Stimulated activated CD8-positive, alpha-beta memory T cell treated with anti-CD3 and anti-CD28 coated beads, Interleukin-7, amount 100 ng/mL, for 4 hours (primary cell): ENCODE results near the gene ERC2.

Experiments
- DNase-seq, 2 donors: peaks; one replicate each; pipeline ENCODE4 v3.0.0-alpha.2; 2020; ENCODE audit warnings: low read depth in 2 of 2

ERC2 gene

DNA sequence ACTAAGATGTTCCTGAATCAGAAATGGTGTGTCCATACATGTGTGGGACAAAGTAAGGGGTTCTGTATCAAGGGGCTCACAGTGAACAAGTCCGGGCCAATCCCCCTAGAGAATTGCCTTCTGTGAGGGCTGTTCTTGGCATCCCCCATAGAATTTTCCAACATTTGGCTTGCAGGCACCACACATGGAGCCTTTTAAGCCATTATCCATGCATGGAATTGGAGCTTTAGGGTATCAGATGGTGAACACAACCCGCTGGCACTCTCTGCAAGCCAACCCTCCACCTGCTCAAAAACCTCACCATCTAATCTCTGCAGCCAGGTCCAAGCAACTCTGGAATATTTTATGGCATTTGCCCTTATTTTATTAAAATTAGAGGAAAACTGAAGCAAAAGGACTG lies 278.7 kb downstream of the ERC2 start:
- DNase-seq = no peak

DNA sequence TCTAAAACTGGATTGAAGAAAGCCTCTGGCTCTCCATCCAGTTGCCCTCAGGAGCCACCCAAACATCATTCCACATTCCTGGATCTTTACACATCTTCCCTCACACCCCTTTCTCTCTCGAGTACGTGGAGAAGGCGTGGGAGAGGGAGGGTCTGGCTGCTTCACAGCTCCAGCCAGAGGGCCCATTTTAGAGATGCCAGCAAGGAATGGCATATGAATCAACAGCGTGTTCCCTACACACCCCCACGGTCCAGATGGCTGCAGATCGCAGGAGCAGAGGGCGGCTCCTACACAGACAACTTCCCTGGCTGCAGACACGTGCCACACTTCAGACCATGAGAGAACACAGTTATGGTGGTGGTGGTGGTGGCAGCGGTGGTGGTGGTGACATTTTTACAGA lies 280.1 kb downstream of the ERC2 start:
- DNase-seq = no peak

DNA sequence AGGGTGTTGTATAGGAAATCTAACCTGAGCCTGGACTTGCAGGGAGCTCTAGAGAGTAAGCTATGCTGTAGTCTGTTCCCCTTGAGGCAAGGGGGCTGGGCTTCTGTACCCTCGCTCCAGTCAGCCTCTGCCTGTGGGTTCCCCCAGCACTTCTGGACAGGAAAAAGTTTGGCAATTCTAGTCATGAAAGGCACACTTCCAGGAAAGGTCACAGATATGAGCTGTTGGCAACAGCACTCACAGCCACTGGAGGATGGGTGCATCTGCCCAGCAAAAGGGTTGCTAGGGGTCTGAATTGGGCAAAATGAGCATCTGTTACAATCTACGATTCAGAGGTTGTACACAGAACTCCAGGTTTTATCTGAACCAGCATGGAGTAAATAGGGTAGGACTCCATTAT lies 281.2 kb downstream of the ERC2 start:
- no peak for DNase-seq

DNA sequence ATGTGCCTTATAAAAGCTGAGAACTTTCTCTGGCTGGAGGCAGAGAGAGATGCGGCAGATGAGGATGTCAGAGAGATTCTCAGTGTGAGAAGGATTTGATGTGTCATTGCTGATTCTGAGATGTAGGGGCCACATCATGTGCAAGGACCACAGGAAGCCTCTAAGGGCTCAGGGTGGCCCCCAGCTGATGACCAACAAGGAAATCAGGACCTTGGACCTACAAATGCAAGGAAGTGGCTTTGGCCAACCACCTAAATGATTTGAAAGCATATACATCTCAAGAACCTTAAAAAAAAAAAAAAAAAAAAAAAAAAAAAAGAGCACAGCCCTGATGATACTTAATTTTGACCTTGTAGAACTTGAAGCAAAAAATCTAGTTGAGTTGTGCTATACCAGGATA lies 282.4 kb downstream of the ERC2 start:
- DNase-seq = no peak

DNA sequence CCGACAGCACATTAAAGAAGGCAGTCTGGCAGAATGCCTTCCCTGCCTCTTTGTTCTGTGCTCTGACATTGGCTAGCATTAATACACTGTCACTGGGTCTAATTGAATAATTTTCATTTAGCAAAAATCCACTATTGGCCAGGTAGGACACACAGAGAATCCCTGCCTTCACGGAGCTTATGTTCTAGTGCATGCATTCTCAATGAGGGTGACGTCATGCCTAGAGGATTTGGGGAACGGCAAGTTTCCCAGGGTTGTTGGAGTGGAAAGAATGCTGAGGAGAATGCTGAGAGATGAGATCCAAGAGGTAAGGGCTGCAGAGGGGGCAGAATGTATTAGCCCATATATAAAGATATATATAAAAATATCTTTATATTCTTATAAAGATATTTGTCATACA lies 284.7 kb downstream of the ERC2 start:
- no peak for DNase-seq

DNA sequence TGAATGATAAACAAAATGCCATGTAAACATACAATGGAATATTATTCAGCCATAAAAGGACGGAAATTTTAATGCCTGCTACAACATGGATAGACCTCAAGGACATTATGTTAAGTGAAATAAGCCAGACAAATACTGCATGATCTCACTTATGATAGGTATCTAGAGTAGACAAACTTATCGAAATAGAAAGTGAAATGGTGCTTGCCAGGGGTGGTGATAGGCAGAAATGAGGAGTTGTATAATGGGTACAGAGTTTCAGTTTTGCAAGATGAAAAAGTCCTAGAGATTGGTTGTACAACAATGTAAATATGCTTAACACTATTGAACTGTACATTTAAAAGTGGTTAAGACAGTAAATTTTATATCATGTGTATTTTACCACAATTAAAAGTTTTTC lies 287.8 kb downstream of the ERC2 start:
- no peak for DNase-seq

DNA sequence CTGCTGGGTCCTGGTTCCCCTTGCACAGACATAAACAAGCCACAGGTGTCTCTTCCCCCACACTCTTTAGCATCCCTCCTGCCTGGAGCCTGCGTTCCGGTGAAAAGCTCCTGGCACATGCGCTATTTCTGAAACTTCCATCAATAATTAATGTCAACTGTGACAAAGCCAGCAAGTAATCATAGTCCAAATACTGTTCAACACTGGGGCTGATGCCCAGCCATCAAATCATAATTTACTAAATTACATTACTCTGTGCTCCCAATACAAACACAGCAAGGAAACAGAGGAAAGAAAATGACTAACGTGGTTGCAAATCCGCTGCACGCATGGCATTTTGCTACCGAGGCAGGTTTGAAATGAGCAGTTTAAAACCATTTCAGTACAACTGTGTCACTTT lies 294.7 kb downstream of the ERC2 start:
- no peak for DNase-seq

DNA sequence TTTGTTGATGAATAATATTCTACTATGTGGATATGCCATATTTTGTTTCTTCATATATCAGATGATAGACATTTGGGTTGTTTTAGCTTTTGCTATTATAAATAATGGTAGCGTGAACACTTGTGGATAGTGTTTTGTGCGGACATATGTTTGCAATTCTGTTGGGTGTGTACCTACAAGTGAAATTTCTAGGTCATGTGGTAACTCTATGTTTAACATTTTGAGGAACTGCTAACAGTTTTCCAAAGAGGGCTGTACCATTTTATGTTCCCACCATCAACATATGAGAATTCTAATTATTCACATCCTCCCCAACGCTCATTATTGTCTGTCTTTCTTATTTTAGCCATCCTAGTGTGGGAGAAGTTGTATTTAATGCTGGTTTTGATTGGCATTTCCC lies 303.8 kb downstream of the ERC2 start:
- DNase-seq = no peak

DNA sequence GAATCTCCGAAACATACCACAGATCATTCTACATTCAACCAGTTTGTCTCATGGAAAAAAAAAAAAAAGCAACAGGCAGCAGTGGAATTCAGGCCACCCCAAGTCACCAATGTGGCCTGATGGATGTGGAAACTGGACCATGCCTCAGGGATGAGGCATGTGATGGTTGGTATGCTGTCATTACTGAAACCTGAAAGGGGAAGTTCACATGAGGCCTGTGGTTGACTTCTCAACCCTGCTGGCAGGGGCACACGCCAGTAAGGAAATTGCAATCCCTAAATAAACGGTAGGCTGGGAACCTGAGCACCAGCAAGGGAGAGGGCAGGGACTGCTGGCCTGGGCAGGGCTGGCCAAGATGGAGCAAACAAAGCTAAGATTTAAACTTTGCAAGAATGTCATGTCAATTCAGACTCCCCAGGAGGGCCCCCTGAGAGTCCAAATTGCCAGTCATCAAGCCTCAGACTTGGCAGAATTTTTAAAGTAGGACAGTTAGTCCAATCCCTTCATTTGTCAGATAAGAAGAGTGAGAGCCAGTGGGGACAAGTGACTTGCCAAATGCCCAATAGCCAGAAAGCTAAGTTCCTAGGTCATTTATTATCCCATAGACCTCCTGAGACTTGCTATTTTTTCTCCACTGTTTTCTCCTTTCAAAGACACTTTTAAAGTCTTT lies 310.4 kb downstream of the ERC2 start:
- no peak for DNase-seq

DNA sequence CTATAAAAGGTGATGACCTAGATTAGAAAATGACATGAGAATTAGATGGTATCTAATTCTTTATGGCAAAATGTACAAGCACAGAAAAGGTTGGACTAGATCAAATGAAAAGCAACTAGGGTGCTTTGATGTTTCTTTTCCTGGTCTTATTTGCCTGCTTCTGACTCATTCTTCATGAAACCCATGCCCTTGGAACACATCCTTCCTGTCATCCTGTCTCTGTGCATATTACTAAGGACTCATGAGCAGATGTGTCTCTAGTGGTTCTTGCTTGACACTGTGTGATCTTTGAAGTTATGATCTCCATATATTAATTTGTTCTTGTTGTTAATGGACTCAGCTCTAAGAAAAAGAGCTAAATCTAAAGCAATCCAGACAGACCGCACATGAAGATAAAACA lies 314.0 kb downstream of the ERC2 start:
- DNase-seq = no peak

DNA sequence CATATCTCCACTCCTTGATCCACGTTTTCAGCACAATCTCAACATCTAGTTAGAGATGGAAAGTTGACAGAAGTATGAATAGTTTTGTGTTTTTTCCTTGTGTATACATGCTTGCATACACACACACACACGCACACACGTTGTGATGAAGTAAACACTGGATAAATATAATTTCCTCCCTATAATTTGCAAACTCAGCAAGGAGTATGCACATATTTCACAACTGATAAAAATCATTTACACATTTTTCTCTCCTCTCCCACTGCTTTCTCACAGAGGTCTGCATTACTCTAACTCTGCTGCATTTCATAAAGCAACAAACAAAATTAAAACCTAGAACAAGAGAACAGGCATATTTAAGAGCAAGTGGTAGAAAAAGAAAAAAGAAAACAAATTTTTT lies 320.9 kb downstream of the ERC2 start:
- DNase-seq = no peak

DNA sequence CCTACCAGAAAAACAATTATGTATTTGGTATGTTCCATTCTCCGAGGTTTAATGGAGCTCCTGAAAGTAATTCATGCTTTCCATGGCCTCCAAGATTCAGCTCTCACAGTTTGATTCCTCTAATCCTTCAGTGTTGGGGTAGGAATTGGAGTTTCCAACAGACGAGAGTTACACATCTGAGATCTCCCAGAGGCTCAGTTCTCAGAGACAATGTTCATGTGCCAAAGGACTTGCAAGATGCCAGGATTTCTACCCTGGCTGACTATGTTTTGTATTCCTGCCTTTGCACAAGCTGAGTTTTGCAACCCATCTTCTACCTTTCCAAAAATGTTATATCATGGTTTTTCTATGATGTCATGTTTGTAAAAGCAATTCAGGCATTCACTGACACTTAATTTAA lies 322.9 kb downstream of the ERC2 start:
- no peak for DNase-seq

DNA sequence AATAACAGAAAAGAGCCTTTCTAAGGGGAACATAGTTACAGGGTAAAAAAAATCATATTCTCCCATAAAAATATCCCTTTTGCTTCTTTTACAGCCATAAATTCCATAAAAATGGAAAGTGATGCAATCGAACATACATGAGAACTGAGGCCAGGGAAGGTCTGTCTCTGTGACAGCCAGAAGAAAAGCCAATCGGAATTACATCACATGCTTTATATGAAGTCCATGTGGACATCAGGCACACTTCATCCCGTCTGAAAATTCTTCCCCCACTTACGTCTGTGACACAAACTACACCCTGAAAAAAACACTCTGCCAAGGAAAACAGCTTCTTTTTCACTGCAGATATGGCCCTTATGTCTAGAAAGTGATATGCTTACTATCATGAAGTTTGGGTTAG lies 323.5 kb downstream of the ERC2 start:
- no peak for DNase-seq

DNA sequence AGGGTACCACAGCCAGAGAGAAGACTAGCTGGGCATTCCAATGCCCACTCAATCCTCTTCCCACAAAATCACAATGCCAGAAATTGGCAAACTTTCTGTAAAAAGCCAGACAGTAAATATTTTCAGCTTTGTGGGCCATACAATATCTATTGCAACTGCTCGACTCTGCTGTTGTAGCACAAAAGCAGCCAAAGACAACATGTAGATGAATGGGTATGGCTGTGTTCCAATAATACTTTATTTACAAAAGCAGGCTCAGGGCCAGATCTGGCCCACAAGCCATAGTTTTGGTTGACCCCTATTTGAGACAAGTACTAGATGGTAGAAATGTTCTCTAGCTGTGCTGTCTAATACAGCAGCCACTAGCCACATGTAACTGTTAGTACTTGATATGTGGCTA lies 330.9 kb downstream of the ERC2 start:
- no peak for DNase-seq

DNA sequence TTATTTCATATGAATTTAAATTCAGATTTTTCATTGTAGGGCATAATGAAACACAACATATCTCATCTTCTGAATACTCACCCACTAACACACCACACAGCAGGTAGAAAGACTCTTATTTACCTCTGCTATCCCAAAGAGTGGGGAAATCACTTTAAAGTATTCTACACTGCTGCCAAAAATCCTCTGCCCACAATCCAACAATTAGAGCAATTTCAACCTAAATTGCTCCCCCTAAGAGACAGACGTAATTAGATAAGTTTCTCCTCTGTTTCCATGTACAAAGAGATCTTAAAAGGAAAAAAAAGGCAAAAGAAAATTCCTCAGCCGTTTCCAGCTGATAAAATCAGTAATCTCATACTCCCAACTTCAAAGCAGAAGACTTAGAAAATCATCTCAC lies 331.8 kb downstream of the ERC2 start:
- DNase-seq = no peak

DNA sequence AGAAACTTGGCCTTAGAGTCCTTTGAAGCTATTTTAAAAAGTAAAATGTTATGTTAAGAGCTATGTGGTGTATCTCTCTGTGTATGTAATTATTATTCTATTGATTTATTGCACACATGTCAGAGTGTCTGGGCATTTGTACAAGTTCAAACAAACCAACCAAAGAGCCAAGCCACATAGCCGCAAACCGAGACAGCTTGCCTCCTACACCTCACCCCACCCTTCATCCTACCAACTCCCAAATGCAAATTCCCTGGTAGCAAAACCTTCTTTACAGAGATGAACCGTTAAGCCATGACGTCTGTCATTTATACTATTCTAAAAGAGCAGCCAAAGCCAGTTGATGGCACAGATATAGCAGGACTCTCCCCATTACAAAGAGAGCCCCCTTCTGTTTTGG lies 332.3 kb downstream of the ERC2 start:
- no peak for DNase-seq

DNA sequence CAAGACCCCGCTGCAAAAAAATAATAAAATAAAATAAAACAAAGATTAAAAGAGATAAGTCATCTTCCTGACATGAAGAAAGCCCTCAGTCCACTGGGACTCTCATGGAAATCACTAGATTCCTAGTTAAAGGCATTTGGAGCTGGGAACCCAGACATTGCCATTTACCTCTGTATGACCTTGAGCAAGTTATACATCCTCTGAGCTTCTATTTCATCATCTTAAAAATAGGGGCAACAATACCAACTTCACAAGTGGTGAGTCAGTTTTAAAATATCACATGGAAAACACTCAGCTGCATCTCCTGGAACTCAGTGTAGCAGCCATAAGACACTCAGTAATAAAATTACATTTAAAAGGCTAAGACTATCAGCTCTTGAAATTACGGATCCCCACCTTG lies 334.8 kb downstream of the ERC2 start:
- no peak for DNase-seq

DNA sequence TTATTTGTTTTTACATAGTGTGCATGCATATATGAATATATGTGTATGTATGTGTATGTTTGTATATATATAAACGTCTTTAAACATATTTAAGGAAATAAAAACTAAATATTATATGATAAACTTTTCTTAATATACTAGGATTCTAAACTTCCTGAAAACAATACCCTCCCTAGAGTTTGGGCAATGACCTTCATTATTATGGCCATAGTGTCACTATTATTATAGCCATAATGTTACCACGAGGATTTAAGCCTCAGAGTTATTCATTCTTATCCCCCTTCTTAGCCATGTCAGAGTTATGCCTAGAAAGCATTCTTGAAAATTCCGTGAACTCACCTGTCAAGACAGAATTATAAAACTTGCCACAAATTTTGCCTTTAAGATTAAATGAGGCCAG lies 335.5 kb downstream of the ERC2 start:
- no peak for DNase-seq

DNA sequence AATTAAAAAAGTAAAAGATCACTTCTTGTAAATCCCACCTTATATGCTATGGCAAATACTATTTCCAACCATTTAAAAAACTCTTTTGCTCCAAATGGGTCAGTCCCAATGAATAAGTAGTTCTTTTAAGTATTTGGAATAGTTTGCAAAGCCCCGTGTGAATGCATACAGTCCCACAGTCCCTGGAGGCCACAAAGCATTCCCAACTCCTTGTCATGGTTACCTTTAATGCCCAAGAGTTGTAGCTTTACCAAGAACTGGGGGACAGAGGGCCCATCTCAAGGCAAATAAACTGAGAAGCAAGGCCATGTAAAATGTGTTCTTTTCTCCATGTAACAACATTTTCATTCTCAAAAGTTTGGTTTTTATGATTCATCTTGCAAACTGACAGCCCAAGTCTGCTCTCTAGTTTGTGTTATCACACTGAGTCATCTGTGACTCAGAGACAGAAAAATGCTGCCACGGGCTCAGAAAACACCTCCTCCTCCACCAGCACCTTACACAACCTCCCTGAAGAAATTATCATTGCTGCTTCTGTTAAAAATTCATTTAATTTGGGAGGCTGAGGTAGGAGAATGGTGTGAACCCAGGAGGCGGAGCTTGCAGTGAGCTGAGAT lies 336.2 kb downstream of the ERC2 start:
- no peak for DNase-seq

DNA sequence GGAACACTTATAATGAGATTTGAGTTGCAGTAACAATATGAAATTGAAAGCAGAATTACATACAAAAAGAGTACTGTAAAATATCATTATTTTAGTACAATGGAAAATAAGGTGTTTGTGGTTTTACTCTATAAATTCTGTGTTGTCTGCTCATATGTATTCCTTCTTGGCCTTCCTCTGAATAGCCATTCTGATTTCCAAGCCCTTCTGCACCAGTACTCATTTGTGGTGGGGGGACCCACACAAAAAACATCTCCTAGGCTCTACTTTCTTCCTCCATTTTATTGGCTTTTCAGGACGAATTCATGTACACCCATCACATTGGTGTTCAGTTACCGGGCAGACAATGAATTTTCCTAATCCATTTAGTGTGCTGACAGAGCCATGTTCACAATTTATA lies 338.2 kb downstream of the ERC2 start:
- DNase-seq = no peak

DNA sequence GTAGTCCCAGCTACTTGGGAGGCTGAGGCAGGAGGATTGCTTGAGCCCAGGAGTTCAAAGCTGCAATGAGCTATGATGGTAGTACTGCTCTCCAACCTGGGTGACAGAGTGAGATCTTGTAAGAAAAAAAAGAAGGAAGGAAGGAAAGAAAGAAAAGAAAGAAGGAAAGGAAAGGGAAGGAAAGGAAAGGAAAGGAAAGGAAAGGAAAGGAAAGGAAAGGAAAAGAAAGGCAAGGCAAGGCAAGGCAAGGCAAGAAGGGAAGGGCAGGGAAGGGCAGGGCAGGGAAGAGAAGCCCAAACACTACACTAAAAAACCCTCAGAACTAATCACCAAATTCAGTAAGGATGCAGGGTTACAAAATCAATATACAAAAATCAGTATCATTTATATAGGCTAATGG lies 341.6 kb downstream of the ERC2 start:
- no peak for DNase-seq

DNA sequence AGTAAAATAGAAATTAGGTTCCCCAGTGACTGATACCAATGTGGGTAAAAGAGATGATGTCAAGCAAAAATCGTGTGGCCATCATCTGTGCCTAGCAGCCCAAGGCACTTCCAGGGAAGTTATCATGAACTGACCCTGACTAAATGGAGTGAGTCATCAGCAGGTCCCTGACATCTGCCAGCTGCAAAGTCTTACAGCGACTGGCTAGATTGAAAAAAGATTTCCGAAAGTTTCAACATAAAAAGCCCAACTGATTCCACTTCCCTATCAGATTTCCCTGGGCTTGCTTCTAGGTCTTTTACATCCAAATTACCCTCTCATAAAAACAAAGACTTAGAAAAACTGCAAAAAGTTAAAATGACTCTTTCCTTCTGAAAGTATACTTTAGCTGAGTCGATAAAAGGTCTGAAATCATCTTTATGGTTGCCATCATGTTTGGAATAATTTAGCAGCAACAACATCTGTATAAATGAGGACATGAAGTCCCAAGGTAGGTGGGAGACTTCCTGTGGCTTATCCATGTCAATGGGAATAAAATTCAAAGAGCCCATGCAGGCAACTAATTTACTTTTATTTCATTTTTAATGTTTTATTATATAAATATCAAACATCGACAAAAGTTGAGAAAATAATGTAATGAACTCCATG lies 342.8 kb downstream of the ERC2 start:
- no peak for DNase-seq

DNA sequence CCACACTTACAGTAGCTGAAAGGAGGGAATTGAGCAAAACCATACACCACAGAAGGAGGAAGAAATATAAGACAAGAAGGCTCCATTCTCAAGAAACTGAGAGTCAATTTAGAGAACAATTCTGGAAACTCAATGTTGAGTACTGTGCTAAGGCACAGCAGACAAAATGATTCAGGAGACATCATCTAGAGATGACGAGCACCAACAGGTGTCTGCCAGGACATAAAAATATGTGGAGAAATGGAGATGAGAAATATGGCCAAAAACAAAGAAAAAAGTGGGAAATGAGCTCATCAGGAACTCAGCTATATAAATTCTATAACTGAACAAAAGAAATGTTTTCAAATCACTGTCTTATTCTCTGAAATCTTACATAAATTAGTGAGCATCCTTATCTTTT lies 343.7 kb downstream of the ERC2 start:
- no peak for DNase-seq

DNA sequence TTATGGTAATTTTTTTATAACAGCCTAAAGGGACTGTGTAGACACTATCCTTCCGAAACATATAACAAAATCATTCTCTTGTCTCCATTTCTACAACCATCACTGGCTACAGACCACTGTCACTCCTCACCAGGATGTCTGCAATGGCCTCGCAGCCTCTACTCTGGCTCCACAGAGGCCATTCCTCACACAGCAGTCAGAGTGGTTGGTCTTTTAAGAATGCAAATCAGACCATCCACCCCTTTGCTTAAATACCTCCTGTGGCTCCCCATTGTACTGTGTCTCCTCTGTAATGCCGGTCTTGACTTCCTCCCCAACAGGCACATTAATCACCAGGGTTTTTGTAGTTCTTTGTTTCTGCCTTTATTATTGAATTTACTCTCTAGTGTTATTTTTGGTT lies 344.8 kb downstream of the ERC2 start:
- DNase-seq = no peak
